HG03354 (cell line): ENCODE data around the gene BMP6.

ENCODE experiments used
- ATAC-seq: cut with Tn5 transposase; IDR thresholded peaks from one replicate; pipeline ENCODE4 v1.9.1; 2021; ENCODE audit warnings: mild to moderate bottlenecking; ENCODE audit not compliant: unreplicated experiment, poor library complexity, severe bottlenecking

BMP6 gene

DNA sequence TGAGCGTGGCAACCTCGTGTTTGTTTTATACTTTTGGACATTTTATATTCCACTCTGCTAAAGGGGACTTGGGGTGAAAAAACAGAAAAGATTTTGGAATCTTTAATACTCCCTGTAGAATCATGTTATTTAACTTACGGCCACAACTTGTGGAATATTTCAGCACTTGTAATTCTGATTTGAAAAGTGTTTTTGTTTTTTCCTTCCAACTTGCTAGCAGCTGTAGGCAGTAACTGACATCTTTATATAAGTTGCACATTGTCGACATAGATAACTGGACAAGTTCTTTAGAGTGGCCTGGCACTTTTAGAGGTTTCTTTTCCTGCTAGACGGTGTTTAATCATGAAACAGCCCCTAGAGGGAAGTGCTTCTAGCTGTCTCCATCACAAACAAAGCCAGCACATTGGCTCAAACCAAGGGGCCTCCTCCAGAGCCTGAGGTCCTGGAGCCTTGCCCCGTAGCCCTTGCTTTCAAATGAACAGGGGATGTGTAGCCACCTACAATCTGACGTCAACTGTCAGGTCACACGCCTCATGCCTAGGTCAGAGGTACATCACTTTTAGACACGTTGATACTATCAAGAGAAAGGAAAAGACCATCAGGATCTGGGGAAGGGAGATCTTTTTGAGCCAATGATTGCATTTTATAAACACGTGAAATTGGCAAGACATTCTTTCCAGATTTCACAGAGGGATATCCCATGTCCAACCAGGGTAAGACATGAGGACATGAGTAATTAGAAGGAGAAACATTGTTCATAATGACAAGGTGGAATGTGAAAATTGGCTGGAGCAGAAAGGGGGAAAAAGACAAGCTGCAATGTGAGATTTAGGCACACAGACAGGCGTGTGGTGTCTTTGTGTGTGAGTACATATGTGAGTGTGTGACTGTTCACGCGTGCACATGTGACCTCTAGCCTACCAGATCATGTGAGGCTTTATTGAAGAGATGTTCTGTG lies 92.6 kb downstream of the BMP6 start:
- no peak for ATAC-seq

DNA sequence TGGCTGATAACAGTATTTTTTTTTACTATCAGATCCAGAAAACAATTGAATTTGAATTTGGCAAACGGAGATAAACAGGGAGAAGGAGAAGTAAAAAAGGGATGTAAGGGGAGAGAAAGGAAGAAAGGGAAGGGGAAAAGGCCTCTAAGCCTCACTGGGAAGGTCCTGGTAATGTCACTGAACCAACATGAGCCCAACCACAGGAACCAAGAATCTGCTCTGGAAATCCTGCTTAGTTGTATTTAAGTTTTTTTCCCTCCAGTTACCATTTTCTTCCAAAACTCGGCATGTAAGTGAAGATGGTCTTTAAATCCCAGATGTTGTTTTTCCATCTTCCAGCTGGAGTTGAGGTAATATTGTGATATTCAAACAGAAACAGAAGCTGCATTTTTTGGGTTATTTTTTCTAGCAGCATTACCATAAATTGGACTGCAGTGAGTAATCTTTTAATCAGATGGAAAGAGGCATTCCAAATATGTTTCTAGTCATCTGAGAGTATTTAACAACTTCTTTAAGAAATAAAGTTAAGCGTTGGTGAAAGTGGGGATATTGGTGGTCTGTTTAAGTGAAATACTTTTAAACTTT lies 93.6 kb downstream of the BMP6 start:
- no peak for ATAC-seq

GRCh38 chr6:7820288-7820835 lies 94.5 kb downstream of the BMP6 start:
- ATAC-seq, result no peak

- ATAC-seq, result no peak
Measured at GRCh38 chr6:7821426-7821825, 95.5 kb downstream of the BMP6 start.

GRCh38 chr6:7823552-7823951 lies 97.7 kb downstream of the BMP6 start:
- no peak for ATAC-seq

DNA sequence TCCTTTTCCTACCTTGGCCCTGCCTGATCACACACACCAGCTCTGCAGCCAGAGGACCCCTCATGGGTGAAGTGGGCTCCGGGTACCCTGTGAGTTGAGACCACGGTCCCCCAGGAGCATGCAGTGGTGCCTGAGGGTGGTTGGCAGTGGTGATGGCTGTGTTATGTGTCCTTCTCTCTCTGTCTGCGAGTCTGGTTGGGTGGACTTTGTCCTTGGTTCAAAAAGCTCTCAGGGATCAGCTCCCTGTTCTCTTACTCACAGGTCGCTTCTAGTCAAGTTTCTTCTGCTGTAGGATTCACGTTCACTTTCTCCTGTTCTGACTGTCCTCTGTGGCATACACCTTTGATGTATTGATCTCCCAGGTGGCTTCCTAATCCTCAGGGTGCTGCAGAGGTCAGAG lies 100.1 kb downstream of the BMP6 start:
- ATAC-seq, result no peak

GRCh38 chr6:7827142-7827541 lies 101.2 kb downstream of the BMP6 start:
- ATAC-seq, result no peak

- ATAC-seq, result no peak
Measured at GRCh38 chr6:7828124-7828523, 102.2 kb downstream of the BMP6 start.

GRCh38 chr6:7832904-7833750 lies 107.2 kb downstream of the BMP6 start:
- no peak for ATAC-seq

GRCh38 chr6:7833751-7834070 lies 107.8 kb downstream of the BMP6 start:
- no peak for ATAC-seq

- ATAC-seq, result no peak
Measured at GRCh38 chr6:7836371-7837026, 110.6 kb downstream of the BMP6 start.

DNA sequence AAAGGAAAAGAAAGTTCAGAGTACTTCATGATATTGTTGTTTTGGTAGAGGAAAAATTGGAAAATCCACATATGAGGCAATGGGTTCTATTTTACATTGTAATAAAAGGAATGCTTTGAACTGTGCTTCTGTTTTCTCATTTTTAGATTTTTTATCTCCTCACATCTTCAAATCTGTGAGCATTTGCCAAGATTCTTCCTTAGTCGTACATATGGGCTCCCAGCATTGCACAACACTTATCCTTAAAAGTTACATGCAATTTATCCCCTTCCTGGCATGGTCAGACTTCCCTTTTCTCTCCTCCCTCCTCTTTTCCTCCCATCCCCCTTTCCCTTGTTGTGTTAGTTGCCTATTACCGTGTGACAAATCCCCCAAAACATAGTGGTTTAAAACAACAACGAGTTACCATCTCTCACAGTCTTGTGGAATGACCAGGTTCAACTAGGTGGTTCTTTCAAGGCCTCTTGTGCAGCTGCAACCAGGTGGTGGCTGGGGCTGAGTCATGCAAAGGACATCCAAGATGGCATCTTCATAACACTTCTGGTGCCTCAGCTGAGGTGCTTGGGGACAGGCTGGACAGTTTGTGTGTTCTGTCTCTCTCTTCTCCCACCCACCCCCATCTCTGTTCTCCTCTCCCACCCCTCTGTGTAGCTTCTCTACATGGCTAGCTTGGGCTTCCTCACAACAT lies 116.0 kb downstream of the BMP6 start:
- ATAC-seq, result no peak

DNA sequence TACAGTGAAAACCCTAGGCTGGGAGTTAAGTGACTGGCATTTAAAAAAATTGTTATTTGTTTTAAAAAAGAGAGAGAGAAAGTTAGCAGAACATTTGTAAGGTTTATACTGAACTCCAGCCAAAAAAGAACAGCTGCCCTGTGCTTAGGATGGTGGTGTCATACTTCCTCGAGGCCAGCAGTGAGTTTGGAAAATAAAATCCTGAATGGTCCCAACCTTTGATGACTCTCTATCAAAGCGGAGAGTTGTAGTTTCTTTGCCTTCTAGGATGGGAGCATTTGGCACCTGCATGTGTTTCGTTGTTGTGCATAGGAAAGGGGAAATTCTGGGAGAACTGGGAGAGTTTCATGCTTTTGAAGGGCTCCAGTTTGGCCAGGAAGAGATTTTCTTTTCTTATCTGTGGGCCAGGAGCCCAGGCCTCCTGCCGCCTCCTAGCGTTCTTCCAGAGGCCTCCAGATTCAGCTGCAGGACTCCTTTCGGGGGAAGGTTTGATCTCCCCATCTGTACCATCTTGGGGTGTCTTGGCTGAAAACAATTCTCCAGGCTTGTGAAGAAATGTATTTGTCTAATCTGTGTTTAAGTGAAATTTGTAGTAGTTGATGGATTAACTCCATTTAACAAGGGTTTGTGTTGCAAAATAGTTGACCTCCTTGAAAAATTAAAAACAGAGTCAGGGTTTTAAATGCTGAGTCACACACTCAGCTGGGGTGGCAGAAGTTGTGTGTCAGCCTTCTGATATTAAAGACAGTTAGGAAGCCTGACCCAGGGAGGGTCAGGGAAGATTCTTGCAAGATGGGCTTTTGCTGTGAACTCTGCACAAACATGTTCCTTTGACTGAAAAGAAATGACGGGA lies 121.3 kb downstream of the BMP6 start:
- no peak for ATAC-seq

- no peak for ATAC-seq
Measured at GRCh38 chr6:7848229-7848628, 122.3 kb downstream of the BMP6 start.

- ATAC-seq, result no peak
Measured at GRCh38 chr6:7851780-7852179, 125.9 kb downstream of the BMP6 start.

DNA sequence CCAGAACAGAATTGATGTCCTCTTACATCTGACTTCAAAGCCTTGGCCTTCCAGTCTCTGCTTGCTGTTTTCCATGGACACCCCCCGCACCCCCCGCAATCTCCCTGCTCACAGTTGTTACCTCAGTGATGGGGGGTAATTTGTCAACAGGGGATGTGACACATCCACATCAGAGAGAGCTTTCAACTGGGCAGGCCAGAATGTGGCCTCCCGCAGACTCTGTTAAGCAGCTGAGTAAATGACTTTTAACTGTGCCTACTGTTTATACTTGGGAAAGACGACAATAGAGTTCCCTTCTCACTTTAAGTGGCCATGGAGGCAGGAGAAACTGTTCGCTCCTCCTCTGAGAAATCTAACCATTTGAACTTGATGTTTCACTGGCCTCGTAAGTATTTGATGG lies 133.7 kb downstream of the BMP6 start:
- no peak for ATAC-seq

DNA sequence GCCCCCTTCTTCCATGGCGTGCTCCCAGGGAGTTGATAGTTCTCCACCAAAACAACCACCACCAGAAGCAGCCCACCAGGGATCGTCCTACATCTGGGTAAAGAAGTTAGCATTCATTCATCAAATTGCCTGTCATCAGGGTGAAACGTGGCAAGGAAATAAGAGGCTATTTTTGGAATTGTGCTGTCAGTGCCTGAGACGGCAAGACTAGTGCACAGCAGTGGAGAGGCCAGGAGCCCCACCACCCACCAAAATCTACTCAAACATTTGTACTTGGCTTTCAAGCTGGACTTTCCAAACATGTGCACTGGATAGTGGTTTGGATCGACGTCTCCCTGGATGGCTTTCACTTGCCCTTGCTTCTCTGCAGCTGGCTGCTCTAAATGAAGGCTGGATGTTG lies 139.9 kb downstream of the BMP6 start:
- ATAC-seq, result no peak

- no peak for ATAC-seq
Measured at GRCh38 chr6:7866526-7866925, 140.6 kb downstream of the BMP6 start.
